GM21367 (cell line): ENCODE results near the gene DMXL1.
"Not testable (repeated sequence)": the region's sequence is repeated elsewhere in the genome, so short reads cannot be mapped to it uniquely, and the experiment has no call there.

Experiments
- ATAC-seq: cut with Tn5 transposase; IDR thresholded peaks from one replicate; pipeline ENCODE4 v1.9.1; 2021; ENCODE audit not compliant: unreplicated experiment

Gene DMXL1

DNA sequence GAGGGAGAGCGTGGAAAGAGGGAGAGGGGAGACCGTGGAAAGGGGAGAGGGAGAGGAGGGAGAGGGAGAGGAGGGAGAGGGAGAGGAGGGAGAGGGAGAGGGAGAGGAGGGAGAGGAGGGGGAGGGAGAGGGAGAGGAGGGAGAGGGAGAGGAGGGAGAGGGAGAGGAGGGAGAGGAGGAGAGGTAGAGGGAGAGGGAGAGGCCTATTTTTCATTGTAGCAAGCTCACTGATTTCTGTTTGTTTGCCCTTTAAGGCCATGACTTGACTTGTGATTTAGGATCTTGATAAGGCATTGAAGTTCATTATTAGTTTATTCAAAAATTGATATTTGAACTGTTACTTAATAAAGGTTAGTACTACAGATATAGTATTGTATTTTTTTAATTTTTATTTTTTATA, 52.4 kb downstream of the DMXL1 start:
- ATAC-seq = no peak

GRCh38 chr5:119129770-119130169, 58.9 kb downstream of the DMXL1 start:
- ATAC-seq = no peak

DNA sequence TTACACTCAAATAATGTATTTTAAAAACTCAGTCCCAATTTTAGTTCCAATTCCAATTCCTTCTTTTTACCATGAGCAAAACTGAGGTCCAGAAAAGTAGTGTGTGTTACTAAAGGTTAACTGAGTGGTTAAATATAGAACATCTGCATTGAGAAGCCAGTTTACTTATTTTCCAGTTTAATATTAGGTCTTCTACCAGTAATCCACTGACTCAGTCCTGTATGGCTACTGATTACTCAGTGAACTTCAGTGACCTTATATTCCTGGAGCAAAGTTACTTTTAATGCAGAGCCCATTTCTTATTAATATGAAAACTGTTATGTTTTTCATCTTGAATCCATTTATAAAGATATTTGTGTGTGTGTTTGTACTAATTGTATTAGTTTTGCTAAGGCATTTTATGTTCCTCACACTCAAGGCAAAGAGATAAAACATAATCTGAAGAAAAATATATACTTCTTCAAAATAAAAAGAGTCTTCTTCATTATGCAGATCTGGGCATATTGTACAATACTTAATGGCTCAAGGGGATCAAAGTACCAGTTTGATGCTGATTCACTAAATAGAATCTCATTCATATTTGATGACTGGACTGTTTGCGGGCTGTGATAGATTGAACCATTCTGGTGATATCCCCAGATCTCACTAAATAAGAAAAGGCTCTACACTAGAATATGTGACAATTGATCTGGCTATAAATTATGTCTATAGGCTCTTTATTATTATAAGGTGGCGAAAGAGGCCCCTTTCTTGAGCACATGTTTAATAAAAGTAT, 60.8 kb downstream of the DMXL1 start:
- no peak for ATAC-seq

DNA sequence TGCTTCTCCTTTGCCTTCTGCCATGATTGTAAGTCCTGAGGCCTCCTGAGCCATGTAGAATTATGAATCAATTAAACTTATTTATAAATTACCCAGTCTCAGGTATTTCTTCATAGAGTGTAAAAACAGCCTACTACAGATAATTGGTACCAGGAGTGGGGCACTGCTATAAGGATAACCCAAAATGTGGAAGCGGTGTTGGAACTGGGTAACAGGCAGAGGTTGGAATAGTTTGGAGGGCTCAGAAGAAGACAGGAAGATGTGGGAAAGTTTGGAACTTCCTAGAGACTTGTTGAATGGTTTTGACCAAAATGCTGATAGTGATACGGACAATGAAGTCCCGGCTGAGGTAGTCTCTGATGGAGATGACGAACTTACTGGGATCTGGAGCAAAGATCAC, 64.9 kb downstream of the DMXL1 start:
- not testable (repeated sequence) for ATAC-seq

DNA sequence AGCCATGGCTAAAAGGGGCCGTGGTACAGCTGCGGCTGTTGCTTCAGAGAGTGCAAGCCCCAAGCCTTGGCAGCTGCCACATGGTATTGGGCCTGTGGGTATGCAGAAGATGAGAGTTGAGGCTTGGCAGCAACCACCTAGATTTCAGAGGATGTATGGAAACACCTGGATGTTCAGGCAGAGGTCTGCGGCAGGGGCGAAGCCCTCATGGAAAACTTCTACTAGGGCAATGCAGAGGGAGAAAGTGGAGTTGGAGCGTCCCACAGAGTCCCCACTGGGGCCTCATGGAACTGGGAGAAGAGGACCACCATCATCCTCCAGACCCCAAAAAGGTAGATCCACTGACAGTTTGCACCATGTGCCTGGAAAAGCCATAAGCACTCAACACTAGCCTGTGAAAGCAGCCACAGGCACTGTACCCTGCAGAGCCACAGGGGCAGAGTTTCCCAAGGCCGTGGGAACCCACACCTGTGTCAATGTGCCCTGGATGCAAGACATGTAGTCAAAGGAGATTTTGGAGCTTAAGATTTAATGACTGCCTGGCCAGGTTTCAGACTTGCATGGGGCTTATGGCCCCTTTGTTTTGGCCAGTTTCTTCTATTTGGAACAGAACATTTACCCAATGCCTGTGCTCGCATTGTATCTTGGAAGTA, 65.9 kb downstream of the DMXL1 start:
- no peak for ATAC-seq

- ATAC-seq = no peak
Measured at GRCh38 chr5:119153629-119154028, 82.7 kb downstream of the DMXL1 start.

DNA sequence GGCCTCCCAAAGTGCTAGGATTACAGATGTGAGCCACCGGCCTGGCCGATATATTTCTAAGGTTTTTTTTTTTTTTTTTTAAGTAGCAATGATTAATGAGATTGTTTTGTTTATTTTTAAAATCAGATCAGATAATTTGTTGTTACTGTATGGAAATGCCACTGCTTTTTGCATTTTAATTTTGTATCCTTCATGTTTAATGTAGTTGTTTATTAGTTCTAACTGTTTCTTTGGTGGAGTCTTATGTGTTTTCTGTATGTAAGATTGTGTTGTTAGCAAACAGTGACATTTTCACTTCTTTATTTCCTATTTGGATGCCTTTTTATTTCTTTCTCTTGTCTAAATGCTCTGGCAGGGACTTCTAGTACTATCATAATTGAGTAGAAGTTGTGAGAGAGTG, 87.3 kb downstream of the DMXL1 start:
- no peak for ATAC-seq

DNA sequence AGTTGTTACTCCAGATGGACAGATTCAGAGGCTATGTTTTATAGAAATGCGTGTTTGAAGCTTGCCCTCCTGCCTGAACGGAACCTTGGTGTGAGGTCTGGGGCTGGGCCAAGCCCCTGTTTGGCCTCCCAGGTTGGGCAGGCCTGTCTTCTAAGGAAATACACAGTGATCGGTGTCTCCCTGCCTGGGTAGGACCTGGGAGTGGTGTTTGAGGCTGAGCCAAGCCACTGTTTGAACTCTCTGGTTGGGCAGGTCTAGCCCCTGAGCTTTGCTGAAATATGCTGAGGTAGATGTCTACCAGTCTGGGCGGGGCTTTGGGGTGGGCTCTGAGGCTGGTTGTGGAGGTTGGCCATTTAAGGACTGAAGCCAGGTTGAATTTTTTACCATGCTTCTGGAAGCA, 90.5 kb downstream of the DMXL1 start:
- no peak for ATAC-seq

DNA sequence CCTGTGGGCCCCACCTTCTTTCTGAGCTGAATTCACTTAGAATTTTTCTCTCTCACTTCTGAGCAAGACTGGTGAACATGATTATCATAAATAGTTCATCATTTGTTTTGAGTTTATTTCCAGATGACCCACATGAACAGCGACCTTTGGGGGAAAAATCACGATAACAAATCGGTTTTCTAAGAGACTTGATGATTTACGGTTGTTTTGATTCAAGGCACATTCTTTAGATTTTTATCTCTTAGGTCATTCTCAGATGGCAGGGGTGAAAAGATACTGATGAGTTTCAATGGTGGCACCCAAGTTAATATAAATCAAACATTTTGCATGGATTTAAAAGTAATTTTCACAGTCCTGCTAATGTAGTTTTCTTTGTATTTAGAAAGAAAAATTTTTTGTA, 95.1 kb downstream of the DMXL1 start:
- ATAC-seq = no peak

GRCh38 chr5:119168401-119168800, 97.5 kb downstream of the DMXL1 start:
- ATAC-seq = no peak

DNA sequence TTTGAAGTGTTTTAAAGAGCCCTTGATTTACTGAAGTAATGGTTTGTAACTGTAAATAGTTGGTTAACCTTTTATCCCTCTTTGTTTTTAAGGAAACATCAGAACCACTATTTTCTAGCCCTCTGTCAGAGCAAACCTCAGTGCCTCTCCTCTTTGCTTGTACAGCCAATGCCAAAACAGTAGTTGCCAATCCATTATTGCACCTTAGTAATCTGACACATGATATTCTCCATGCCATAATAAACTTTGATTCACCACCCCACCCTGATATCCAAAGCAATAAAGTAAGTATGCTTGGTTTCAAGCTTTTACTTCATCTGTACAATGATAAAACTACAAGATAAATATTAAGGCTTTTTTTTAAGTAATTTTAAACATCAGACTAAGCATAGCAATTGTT, 100.8 kb downstream of the DMXL1 start:
- no peak for ATAC-seq

- ATAC-seq = no peak
Measured at GRCh38 chr5:119174578-119175163, 103.8 kb downstream of the DMXL1 start.

- no peak for ATAC-seq
Measured at GRCh38 chr5:119176785-119177184, 105.9 kb downstream of the DMXL1 start.

GRCh38 chr5:119177226-119177625, 106.3 kb downstream of the DMXL1 start:
- ATAC-seq = no peak

DNA sequence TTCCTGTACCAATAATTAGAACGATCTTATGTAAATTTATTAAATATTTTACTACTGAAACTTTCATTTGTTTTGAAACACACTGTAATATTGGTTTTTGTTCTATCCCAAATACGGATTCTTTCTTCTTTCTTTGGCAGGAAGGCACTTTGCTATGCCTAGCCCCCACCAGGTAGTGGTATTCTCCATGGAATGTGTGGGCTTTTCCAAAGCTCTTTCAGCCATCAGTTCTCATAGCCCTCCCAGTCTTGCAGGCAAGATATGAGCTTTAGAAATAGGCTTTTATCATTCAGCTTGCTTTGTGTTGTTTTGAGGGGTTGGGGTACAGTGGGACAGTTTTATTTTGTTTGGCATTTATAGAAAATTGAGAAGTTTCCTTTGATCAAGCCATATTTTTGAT, 107.5 kb downstream of the DMXL1 start:
- ATAC-seq = no peak

DNA sequence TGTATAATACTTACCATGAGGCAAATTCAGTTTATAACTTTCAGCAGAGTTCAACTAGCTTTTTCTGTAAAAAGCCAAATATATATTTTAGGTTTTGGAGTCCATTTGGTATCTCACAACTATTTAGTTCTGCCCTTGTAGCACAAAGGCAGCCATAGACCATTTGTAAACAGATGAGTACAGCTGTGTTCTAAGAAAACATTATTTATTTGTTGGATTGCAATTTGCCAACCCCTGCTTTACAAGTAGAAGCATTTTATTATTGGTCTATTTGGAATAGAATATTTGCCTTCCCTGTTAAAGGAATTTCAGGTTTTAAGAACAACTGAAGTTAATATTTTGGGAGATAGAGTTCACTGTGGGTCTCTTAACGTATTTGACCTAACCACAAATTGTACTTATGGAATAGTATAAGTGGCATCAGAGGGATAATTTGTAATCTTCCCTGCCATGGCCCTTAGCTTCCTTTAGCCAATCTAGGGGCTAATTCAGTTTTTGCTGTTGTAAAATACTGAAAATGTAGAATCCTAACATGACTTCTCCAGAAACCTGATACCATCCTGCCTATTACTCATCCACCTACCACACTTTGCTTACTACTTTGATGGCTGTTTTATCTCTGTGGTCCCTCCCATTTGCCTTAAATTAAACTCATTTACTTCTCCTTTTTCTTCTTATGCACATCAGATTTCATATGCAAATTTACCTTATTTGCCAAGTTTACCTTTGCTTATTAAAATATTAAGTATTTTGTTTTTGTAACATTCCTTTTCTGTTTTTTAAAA, 109.2 kb downstream of the DMXL1 start:
- no peak for ATAC-seq

GRCh38 chr5:119185512-119185911, 114.6 kb downstream of the DMXL1 start:
- ATAC-seq = not testable (repeated sequence)

DNA sequence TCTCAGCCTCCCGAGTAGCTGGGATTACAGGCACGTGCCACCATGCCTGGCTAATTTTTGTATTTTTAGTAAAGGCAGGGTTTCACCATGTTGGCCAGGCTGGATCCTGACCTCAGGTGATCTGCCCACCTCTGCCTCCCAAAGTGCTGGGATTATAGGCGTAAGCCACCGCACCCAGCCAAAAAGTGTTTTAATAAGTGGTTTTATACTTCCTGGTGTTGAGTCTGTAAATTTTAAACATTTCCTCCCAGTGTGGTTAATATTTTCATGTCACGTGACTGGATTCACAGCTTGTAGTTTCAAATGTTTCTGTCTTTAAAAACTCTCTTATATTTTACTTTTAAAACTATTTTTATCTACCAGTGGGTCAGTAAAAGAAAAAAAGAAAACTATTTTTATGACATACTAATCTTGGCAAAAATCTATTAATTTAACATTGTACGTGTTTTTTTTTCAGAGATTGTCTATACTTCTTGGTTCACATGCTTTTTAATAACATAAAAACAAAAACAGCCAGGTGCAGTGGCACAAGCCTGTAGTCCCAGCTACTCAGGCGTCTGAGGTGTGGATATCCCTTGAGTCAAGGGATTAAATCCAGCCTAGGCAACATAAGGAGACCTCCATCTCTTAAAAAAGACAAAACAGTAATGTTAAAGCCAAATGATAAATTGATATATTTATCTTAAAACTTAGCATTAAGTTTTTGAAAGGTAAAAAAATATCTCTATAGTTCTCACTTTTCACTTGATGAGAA, 117.1 kb downstream of the DMXL1 start:
- ATAC-seq = no peak

DNA sequence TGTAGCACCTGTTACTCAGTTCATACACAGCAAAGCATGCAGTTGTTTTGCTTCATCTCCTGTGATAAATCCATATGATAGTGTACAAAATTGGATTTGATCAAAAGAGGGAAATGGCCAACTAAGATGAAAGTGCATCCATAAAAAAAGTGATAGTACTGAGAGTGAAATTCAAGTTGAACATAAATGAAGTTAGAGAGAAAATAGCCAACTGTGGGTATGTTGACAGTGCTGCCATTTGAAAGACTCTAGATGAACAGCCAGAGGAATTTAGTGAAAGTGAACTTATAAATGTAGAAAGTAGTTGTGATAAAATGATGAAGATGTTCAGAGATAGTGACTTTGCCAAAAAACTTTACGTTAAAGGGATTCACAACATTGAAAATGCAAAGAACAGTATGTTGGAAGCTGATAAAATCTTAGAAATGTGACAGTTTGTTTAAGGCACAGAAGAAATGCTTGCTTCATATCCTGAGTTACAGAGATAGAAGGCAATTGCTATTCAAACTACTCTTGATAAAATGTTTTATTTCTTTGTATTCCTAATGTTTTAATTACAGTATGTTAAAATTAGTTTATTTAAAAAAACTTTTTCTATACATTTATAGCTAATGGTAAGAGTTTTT, 119.7 kb downstream of the DMXL1 start:
- ATAC-seq = no peak

DNA sequence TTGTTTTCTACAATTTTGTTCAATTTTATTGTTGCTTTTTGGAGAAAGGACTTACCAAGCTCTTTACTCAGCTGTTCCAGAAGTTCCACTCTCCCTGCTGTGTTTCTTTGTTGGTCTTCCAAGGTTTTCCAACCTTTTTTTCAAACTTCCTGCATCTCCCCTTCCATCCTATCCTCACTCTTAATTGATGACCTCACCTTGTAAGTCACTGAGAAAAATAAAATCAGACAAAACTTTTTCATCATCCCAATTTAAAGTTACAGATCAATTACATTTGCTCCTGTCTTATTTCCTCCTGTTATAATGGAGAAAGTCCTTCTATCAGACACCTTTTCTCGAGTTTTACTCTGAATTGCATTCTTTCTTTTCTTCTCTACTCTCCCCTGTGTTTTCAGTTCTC, 121.1 kb downstream of the DMXL1 start:
- ATAC-seq = no peak
